Measurements from ENCODE around the gene GMPS. TPM values are rescaled to one million over a fixed set of nuclear protein-coding genes. Genes with fewer than 3 reads are reported as not detected.

The GMPS gene
- polyA plus RNA-seq, 3 donors: 14.3 to 43.4 (median 27.4) TPM

- Histone ChIP-seq H4K20me1 (ENCODE audit: insufficient read depth, low read length) (no peaks in the 10 kb centered on the region), H3K36me3 (replicated peaks in 1 of 2; ENCODE audit: control insufficient read depth in 1 of 2, insufficient read depth in 2 of 2, low read length in 2 of 2) (peaks cover 71 to 96% of the 10 kb centered on the region in 2 donors), H3K27ac (ENCODE audit: low read depth in 1 of 2, low read length in 2 of 2) (no peak overlapping the region), H3K4me2 (replicated peaks; ENCODE audit: extremely low read depth, low read length, poor library complexity, severe bottlenecking) (no peak overlapping the region), H3K9ac (ENCODE audit: insufficient read depth, low read length, poor library complexity, severe bottlenecking) (no peak overlapping the region), H3K4me3 (replicated peaks in 1 of 3; ENCODE audit: low read depth in 2 of 3, low read length in 3 of 3) (no peak overlapping the region), H3K9me3 (replicated peaks in 1 of 2; ENCODE audit: control insufficient read depth in 1 of 2, insufficient read depth in 1 of 2, low read length in 2 of 2) (no peaks in the 10 kb centered on the region), H2AFZ (ENCODE audit: insufficient read depth, low read depth, low read length, poor library complexity, severe bottlenecking) (no peak overlapping the region), H3K79me2 (ENCODE audit: insufficient read depth, low read length) (no peaks in the 10 kb centered on the region), H3K27me3 (ENCODE audit: control insufficient read depth in 2 of 2, insufficient read depth in 2 of 2, low read length in 2 of 2) (no peaks in the 10 kb centered on the region), H3K4me1 (ENCODE audit: control insufficient read depth in 1 of 2, insufficient read depth in 2 of 2, low read length in 2 of 2) (no peaks in the 10 kb centered on the region)
- no peaks in the 10 kb centered on the region for H3K4me1 Mint-ChIP-seq
- no peaks in the 10 kb centered on the region for H3K27me3 Mint-ChIP-seq (ENCODE audit: low read depth in 3 of 3)
- peaks cover 62 to 64% of the 10 kb centered on the region in 2 donors for H3K36me3 Mint-ChIP-seq
- TF ChIP-seq CTCF (IDR thresholded peaks at IDR 0.05): no peak
- no peak for DNase-seq
- intact Hi-C loops (cut with micrococcal nuclease): no loop called here
- H3K9me3 Mint-ChIP-seq: no peaks in the 10 kb centered on the region
- no peak overlapping the region for H3K4me3 Mint-ChIP-seq
- no peak overlapping the region for H3K27ac Mint-ChIP-seq
These were observed 49.3 kb downstream of the GMPS start for GRCh38 chr3:155919728-155920127.

GRCh38 chr3:155921486-155921885 lies 51.0 kb downstream of the GMPS start:
- H3K9ac ChIP-seq (ENCODE audit: insufficient read depth, low read length, poor library complexity, severe bottlenecking): no peak overlapping the region
- WGBS (ENCODE audit: insufficient coverage): no CpG with 5 or more reads among the region's 2 CpGs
- H3K4me3 ChIP-seq (replicated peaks in 1 of 3; ENCODE audit: low read depth in 2 of 3, low read length in 3 of 3): no peak overlapping the region
- Mint-ChIP-seq H3K27me3 (ENCODE audit: low read depth in 3 of 3) (no peaks in the 10 kb centered on the region), H3K27ac (peak overlapping the region in 1 of 7 donors; percentile 30), H3K4me1 (no peaks in the 10 kb centered on the region), H3K9me3 (no peaks in the 10 kb centered on the region), H3K4me3 (no peak overlapping the region), H3K36me3 (peaks cover 60 to 61% of the 10 kb centered on the region in 2 donors)
- no peaks in the 10 kb centered on the region for H3K27me3 ChIP-seq (ENCODE audit: control insufficient read depth in 2 of 2, insufficient read depth in 2 of 2, low read length in 2 of 2)
- H3K79me2 ChIP-seq (ENCODE audit: insufficient read depth, low read length): no peaks in the 10 kb centered on the region
- H3K36me3 ChIP-seq (replicated peaks in 1 of 2; ENCODE audit: control insufficient read depth in 1 of 2, insufficient read depth in 2 of 2, low read length in 2 of 2): peaks cover 76 to 95% of the 10 kb centered on the region in 2 donors
- no peak overlapping the region for H3K4me2 ChIP-seq (replicated peaks; ENCODE audit: extremely low read depth, low read length, poor library complexity, severe bottlenecking)
- H3K9me3 ChIP-seq (replicated peaks in 1 of 2; ENCODE audit: control insufficient read depth in 1 of 2, insufficient read depth in 1 of 2, low read length in 2 of 2): no peaks in the 10 kb centered on the region
- no peaks in the 10 kb centered on the region for H3K4me1 ChIP-seq (ENCODE audit: control insufficient read depth in 1 of 2, insufficient read depth in 2 of 2, low read length in 2 of 2)
- H2AFZ ChIP-seq (ENCODE audit: insufficient read depth, low read depth, low read length, poor library complexity, severe bottlenecking): no peak overlapping the region
- H4K20me1 ChIP-seq (ENCODE audit: insufficient read depth, low read length): no peaks in the 10 kb centered on the region
- DNase-seq: no peak
- intact Hi-C loops (cut with micrococcal nuclease): no loop called here
- peak overlapping the region in 1 of 2 donors; percentile 2 for H3K27ac ChIP-seq (ENCODE audit: low read depth in 1 of 2, low read length in 2 of 2)
- no peak for TF ChIP-seq CTCF (IDR thresholded peaks at IDR 0.05)

Data from CD14-positive monocyte (primary cell).